GM12878 (cell line): Measurements from ENCODE around the gene ZNF839. TPM values are rescaled to one million over a fixed set of nuclear protein-coding genes. Genes with fewer than 3 reads are reported as not detected.

ENCODE experiments used
- ATAC-seq: fragments of 200-7000 bp; cut with Tn5 transposase; 3 replicates; pipeline ENCODE4 v1.9.1; 2020; ENCODE audit warnings: mild to moderate bottlenecking, moderate library complexity
- BruUV-seq: library from RNA; stranded (reverse); fragments of 400-500 nt; replicated peaks from 2 replicates; lab custom pipeline; 2021; lab: Mats Ljungman, UMichigan
- CTCF ChIA-PET: fragments of 300-600 bp; sonication (Branson Sonifier 250); formaldehyde crosslinking; extraction: SDS; loops from one replicate; lab custom pipeline; 2021; ENCODE audit warnings: inconsistent platforms; lab: Yijun Ruan, JAX
- POLR2A ChIA-PET: fragments of 350-600 bp; formaldehyde crosslinking; extraction: SDS; loops from one replicate; lab custom pipeline; 2021; ENCODE audit warnings: inconsistent platforms; lab: Charles Lee
- RAD21 ChIA-PET: fragments of 300-600 bp; sonication (Branson Sonifier 250); formaldehyde crosslinking; loops from one replicate; lab custom pipeline; 2023; ENCODE audit warnings: antibody characterized with exemption; ENCODE audit not compliant: unreplicated experiment; lab: Charles Lee
- SMC1A ChIA-PET: fragments of 300-600 bp; sonication (Branson Sonifier 250); formaldehyde crosslinking; loops from one replicate; lab custom pipeline; 2023; ENCODE audit not compliant: unreplicated experiment, uncharacterized antibody; lab: Charles Lee
- DNase-seq: peaks from one replicate; pipeline ENCODE4 v3.0.0-alpha.2; 2011; ENCODE audit warnings: low read depth, low spot score
- FAIRE-seq: peaks from 3 replicates; lab custom pipeline; 2011; peaks lifted over from hg19 to GRCh38; lab: Jason Lieb, UNC
- H2AFZ ChIP-seq: 2 replicates; pipeline ENCODE4 v1.6.0; 2011; ENCODE audit warnings: low read depth, low read length, control low read depth; ENCODE audit not compliant: control insufficient read depth
- H3K27ac ChIP-seq: 2 replicates; pipeline ENCODE4 v1.5.1; 2011; ENCODE audit warnings: control low read depth; ENCODE audit not compliant: control insufficient read depth, insufficient read depth
- H3K27me3 ChIP-seq, 2 experiments: replicated peaks in 1 of 2; 2 replicates each; pipeline versions ENCODE4 v1.6.0 to v1.6.1; 2011; ENCODE audit warnings: low read length in 1 of 2; ENCODE audit not compliant: control insufficient read depth in 2 of 2, insufficient read depth in 2 of 2
- H3K36me3 ChIP-seq, 2 experiments: 2 replicates each; pipeline ENCODE4 v1.5.1; 2011; ENCODE audit warnings: low read length in 1 of 2; ENCODE audit not compliant: control insufficient read depth in 2 of 2, insufficient read depth in 2 of 2
- H3K4me1 ChIP-seq: 2 replicates; pipeline ENCODE4 v1.6.1; 2011; ENCODE audit warnings: mild to moderate bottlenecking, low read length, moderate library complexity, mixed read lengths; ENCODE audit not compliant: control insufficient read depth, insufficient read depth
- H3K4me2 ChIP-seq: 2 replicates; pipeline ENCODE4 v1.6.0; 2011; ENCODE audit warnings: control low read depth; ENCODE audit not compliant: control insufficient read depth, insufficient read depth
- H3K4me3 ChIP-seq: fragments of 200-600 bp; sonication (generic); 2 replicates; pipeline ENCODE4 v1.5.1; 2016
- H3K79me2 ChIP-seq: 2 replicates; pipeline ENCODE4 v1.6.0; 2011; ENCODE audit warnings: low read length; ENCODE audit not compliant: control insufficient read depth, insufficient read depth
- H3K9ac ChIP-seq: 2 replicates; pipeline ENCODE4 v1.8.0; 2011; ENCODE audit warnings: low read length, control low read depth, mixed read lengths; ENCODE audit not compliant: control insufficient read depth, insufficient read depth
- H3K9me3 ChIP-seq: replicated peaks from 3 replicates; pipeline ENCODE4 v1.5.1; 2011; ENCODE audit warnings: mild to moderate bottlenecking, low read length; ENCODE audit not compliant: control insufficient read depth, insufficient read depth
- H4K20me1 ChIP-seq: 2 replicates; pipeline ENCODE4 v1.6.0; 2011; ENCODE audit not compliant: control insufficient read depth, insufficient read depth
- CEBPB ChIP-seq, 2 experiments: fragments of 150-350 bp in 1 of 2; IDR thresholded peaks; 2 replicates each; pipeline ENCODE4 v1.6.1; 2012 to 2014; ENCODE audit warnings: low read depth in 2 of 2, low read length in 2 of 2, borderline replicate concordance in 1 of 2, inconsistent platforms in 1 of 2
- CREM ChIP-seq: IDR thresholded peaks from 2 replicates; pipeline ENCODE4 v1.6.1; 2014; ENCODE audit warnings: antibody characterized with exemption, low read depth
- HDGF ChIP-seq: fragments of 450-650 bp; IDR thresholded peaks from 2 replicates; pipeline ENCODE4 v1.6.1; 2016; ENCODE audit warnings: antibody characterized with exemption
- JUNB ChIP-seq: IDR thresholded peaks from 2 replicates; pipeline ENCODE4 v1.6.1; 2016; ENCODE audit warnings: antibody characterized with exemption, mild to moderate bottlenecking
- MYB ChIP-seq: fragments of 150-350 bp; IDR thresholded peaks from 2 replicates; pipeline ENCODE4 v1.6.1; 2014; ENCODE audit warnings: mild to moderate bottlenecking, low read depth, low read length, borderline replicate concordance
- TCF3 ChIP-seq: IDR thresholded peaks from 2 replicates; pipeline ENCODE4 v1.6.1; 2012; ENCODE audit warnings: low read depth, mild to moderate bottlenecking, low read length, borderline replicate concordance; ENCODE audit not compliant: insufficient read depth
- ZSCAN29 ChIP-seq: fragments of 450-650 bp; IDR thresholded peaks from 2 replicates; pipeline ENCODE4 v1.6.1; 2017; ENCODE audit warnings: mild to moderate bottlenecking, moderate library complexity
- WGBS: methylation state at CpG from one replicate; pipeline ENCODE4 v1.1.6; 2016; ENCODE audit warnings: low lambda C conversion rate; ENCODE audit not compliant: insufficient replicate concordance, insufficient coverage; ENCODE audit errors: missing lambda C conversion rate; 5-methylcytosine and 5-hydroxymethylcytosine counted together
- in situ Hi-C: fragments of 300-500 bp; cut with MboI; formaldehyde crosslinking; loops from 9 replicates; pipeline ENCODE4 v1.14.3; 2018; ENCODE audit warnings: mixed read lengths
- intact Hi-C: fragments of 100-400 bp; cut with micrococcal nuclease; formaldehyde crosslinking; loops from one replicate; pipeline ENCODE4 v1.14.2; 2022; ENCODE audit not compliant: unreplicated experiment
- polyA plus RNA-seq, 11 experiments: library from polyadenylated mRNA; depleted of rRNA in 4 of 11; unstranded in 6 of 11; stranded (reverse) in 5 of 11; fragments of >200 nt; fragmentation: Nextera tagmentation in 4 of 11; fragmentation: Illumina TruSeq in 1 of 11; extraction: Ambion mirVana in 4 of 11; extraction: Trizol in 1 of 11; gene quantifications; 1 replicate in 1 of 11; 2 replicates in 10 of 11; pipeline versions ENCODE4 v1.2.1 to v1.2.3, GENCODE V29; 2011 to 2016; ENCODE audit warnings: inconsistent platforms in 2 of 11, missing spikeins in 2 of 11, low read depth in 1 of 11
- total RNA-seq, 4 experiments: library from RNA; depleted of rRNA in 3 of 4; stranded (reverse); fragments of >200 nt in 3 of 4; fragmentation: Illumina TruSeq in 1 of 4; extraction: Trizol in 1 of 4; gene quantifications; 2 replicates each; pipeline versions ENCODE4 v1.2.1 to v1.2.3, GENCODE V29; 2013 to 2021
- TF ChIP-seq, protein P1 (sequence below): IDR thresholded peaks from 2 replicates; pipeline ENCODE4 v1.6.1; 2011; ENCODE audit warnings: borderline replicate concordance, low read depth, mild to moderate bottlenecking, moderate library complexity, low read length; ENCODE audit not compliant: insufficient read depth, poor library complexity, severe bottlenecking

The ZNF839 gene
- total and polyA plus RNA-seq, 10 of the 15 experiments (the other 5 are each of a cell fraction or from before 2014, with no cell fraction given): 1.4 to 14.4 (median 8.6) TPM

DNA sequence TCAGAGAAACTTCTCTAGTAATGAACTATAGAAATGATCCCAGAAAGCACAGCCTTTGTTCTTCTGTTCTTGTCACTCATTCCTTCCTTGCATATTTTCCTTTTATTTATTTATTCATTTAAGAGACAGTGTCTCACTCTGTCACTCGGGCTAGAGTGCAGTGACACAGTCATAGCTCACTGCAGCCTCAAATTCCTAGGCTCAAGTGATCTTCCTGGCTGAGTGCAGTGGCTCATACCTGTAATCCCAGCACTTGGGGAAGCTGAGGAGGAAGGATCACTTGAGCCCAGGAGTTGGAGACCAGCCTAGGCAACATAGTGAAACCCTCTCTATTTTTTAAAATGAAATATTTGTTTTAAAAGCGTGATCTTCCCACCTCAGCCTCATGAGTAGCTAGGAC lies 54.7 kb downstream of the ZNF839 start:
- TF ChIP-seq, protein P1, sequence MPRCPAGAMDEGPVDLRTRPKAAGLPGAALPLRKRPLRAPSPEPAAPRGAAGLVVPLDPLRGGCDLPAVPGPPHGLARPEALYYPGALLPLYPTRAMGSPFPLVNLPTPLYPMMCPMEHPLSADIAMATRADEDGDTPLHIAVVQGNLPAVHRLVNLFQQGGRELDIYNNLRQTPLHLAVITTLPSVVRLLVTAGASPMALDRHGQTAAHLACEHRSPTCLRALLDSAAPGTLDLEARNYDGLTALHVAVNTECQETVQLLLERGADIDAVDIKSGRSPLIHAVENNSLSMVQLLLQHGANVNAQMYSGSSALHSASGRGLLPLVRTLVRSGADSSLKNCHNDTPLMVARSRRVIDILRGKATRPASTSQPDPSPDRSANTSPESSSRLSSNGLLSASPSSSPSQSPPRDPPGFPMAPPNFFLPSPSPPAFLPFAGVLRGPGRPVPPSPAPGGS: no peak
- TF ChIP-seq CEBPB (IDR thresholded peaks at IDR 0.05; ENCODE audit: borderline replicate concordance in 1 of 2, low read depth in 2 of 2, low read length in 2 of 2) (no peak), HDGF (no peak), JUNB (no peak), CREM (no peak), ZSCAN29 (no peak), MYB (no peak), TCF3 (no peak)
- H3K4me2 ChIP-seq: no peak overlapping the region
- no peaks in the 10 kb centered on the region; the same call in none of the 2 replicates for H3K79me2 ChIP-seq
- DNase-seq: no peak
- no peak overlapping the region for H3K27ac ChIP-seq
- no peak for FAIRE-seq
- H3K4me1 ChIP-seq: peaks cover 37% of the 10 kb centered on the region
- intact Hi-C loops: no loop called here
- RAD21 ChIA-PET: no interaction called here
- no peaks in the 10 kb centered on the region for H3K27me3 ChIP-seq
- no TSS peak for BruUV-seq
- POLR2A ChIA-PET: no interaction called here
- CTCF ChIA-PET: interaction anchor here (0.6 kb wide), 1 partner anchor 142 kb away, joined by 4 read pairs; no protein-coding TSS in a partner anchor
- no peak overlapping the region for H3K4me3 ChIP-seq
- 50% methylated on average over 2 of the region's 2 CpGs for WGBS
- SMC1A ChIA-PET: no interaction called here
- no peak overlapping the region for H2AFZ ChIP-seq
- H3K9me3 ChIP-seq: no peaks in the 10 kb centered on the region
- no peaks in the 10 kb centered on the region for H4K20me1 ChIP-seq
- no peak for ATAC-seq
- H3K9ac ChIP-seq: no peak overlapping the region
- in situ Hi-C loops: no loop called here
- peaks cover 0 to 3% of the 10 kb centered on the region in 2 experiments; a peak in 1 of 4 replicates for H3K36me3 ChIP-seq
